ENCODE measurements around the gene CSTPP1. TPM values are rescaled to one million over a fixed set of nuclear protein-coding genes. Genes with fewer than 3 reads are reported as not detected.
A peak's percentile ranks its signal among the peaks of the same experiment; 100 is the strongest.
"Not testable (repeated sequence)": the region's sequence is repeated elsewhere in the genome, so short reads cannot be mapped to it uniquely, and the experiment has no call there.

The CSTPP1 gene
- total and polyA plus RNA-seq, 4 donors: 46.6 to 104 (median 72.3) TPM

- Histone ChIP-seq H3K9me3 (ENCODE audit: control insufficient read depth, insufficient read depth, low read length) (no peaks in the 10 kb centered on the region), H3K27ac (ENCODE audit: low read depth, low read length) (peak overlapping the region; percentile 19), H3K4me1 (ENCODE audit: control insufficient read depth, insufficient read depth, low read length) (peaks cover 4% of the 10 kb centered on the region), H3K4me3 (ENCODE audit: low read depth, low read length) (no peak overlapping the region), H3K36me3 (ENCODE audit: control insufficient read depth, insufficient read depth, low read length) (peaks cover 3% of the 10 kb centered on the region), H3K27me3 (ENCODE audit: control insufficient read depth, insufficient read depth, low read length) (no peaks in the 10 kb centered on the region)
- WGBS (ENCODE audit: insufficient coverage): no CpG with 5 or more reads among the region's 3 CpGs
- no peak for DNase-seq (ENCODE audit: low read depth in 4 of 6, low spot score in 6 of 6)
These were observed 11.0 kb downstream of the CSTPP1 start for GRCh38 chr11:46947399-46948077.

GRCh38 chr11:46948378-46949131 lies 12.0 kb downstream of the CSTPP1 start:
- Histone ChIP-seq H3K4me1 (ENCODE audit: control insufficient read depth, insufficient read depth, low read length) (peaks cover 4% of the 10 kb centered on the region), H3K4me3 (ENCODE audit: low read depth, low read length) (no peak overlapping the region), H3K27me3 (ENCODE audit: control insufficient read depth, insufficient read depth, low read length) (no peaks in the 10 kb centered on the region), H3K9me3 (ENCODE audit: control insufficient read depth, insufficient read depth, low read length) (no peaks in the 10 kb centered on the region), H3K27ac (ENCODE audit: low read depth, low read length) (no peak overlapping the region), H3K36me3 (ENCODE audit: control insufficient read depth, insufficient read depth, low read length) (peaks cover 3% of the 10 kb centered on the region)
- peak in 1 of 6 donors; percentile 78 for DNase-seq (ENCODE audit: low read depth in 4 of 6, low spot score in 6 of 6)
- 80% methylated on average over 1 of the region's 4 CpGs for WGBS (ENCODE audit: insufficient coverage)

GRCh38 chr11:46949297-46949696 lies 12.7 kb downstream of the CSTPP1 start:
- Histone ChIP-seq H3K4me3 (ENCODE audit: low read depth, low read length) (no peak overlapping the region), H3K27me3 (ENCODE audit: control insufficient read depth, insufficient read depth, low read length) (no peaks in the 10 kb centered on the region), H3K4me1 (ENCODE audit: control insufficient read depth, insufficient read depth, low read length) (peaks cover 4% of the 10 kb centered on the region), H3K9me3 (ENCODE audit: control insufficient read depth, insufficient read depth, low read length) (no peaks in the 10 kb centered on the region), H3K36me3 (ENCODE audit: control insufficient read depth, insufficient read depth, low read length) (peaks cover 3% of the 10 kb centered on the region), H3K27ac (ENCODE audit: low read depth, low read length) (no peak overlapping the region)
- WGBS (ENCODE audit: insufficient coverage): no CpG with 5 or more reads among the region's 1 CpG
- DNase-seq (ENCODE audit: low read depth in 4 of 6, low spot score in 6 of 6): no peak

- no peaks in the 10 kb centered on the region for H3K9me3 ChIP-seq (ENCODE audit: control insufficient read depth, insufficient read depth, low read length)
- H3K27ac ChIP-seq (ENCODE audit: low read depth, low read length): no peak overlapping the region
- no peaks in the 10 kb centered on the region for H3K27me3 ChIP-seq (ENCODE audit: control insufficient read depth, insufficient read depth, low read length)
- H3K36me3 ChIP-seq (ENCODE audit: control insufficient read depth, insufficient read depth, low read length): peaks cover 8% of the 10 kb centered on the region
- DNase-seq (ENCODE audit: low read depth in 4 of 6, low spot score in 6 of 6): no peak
- H3K4me3 ChIP-seq (ENCODE audit: low read depth, low read length): no peak overlapping the region
- peaks cover 4% of the 10 kb centered on the region for H3K4me1 ChIP-seq (ENCODE audit: control insufficient read depth, insufficient read depth, low read length)
- no CpG with 5 or more reads among the region's 1 CpG for whole genome bisulfite sequencing (ENCODE audit: insufficient coverage)
These were observed 15.3 kb downstream of the CSTPP1 start for GRCh38 chr11:46951864-46952263.

- DNase-seq (ENCODE audit: low read depth in 4 of 6, low spot score in 6 of 6): no peak
- Histone ChIP-seq H3K27me3 (ENCODE audit: control insufficient read depth, insufficient read depth, low read length) (no peaks in the 10 kb centered on the region), H3K4me1 (ENCODE audit: control insufficient read depth, insufficient read depth, low read length) (peaks cover 4% of the 10 kb centered on the region), H3K9me3 (ENCODE audit: control insufficient read depth, insufficient read depth, low read length) (no peaks in the 10 kb centered on the region), H3K4me3 (ENCODE audit: low read depth, low read length) (no peak overlapping the region), H3K27ac (ENCODE audit: low read depth, low read length) (no peak overlapping the region), H3K36me3 (ENCODE audit: control insufficient read depth, insufficient read depth, low read length) (peaks cover 8% of the 10 kb centered on the region)
- no CpG with 5 or more reads among the region's 2 CpGs for WGBS (ENCODE audit: insufficient coverage)
These were observed 16.0 kb downstream of the CSTPP1 start for GRCh38 chr11:46952553-46952952.

- DNase-seq (ENCODE audit: low read depth in 4 of 6, low spot score in 6 of 6): no peak
- no peaks in the 10 kb centered on the region for H3K4me1 ChIP-seq (ENCODE audit: control insufficient read depth, insufficient read depth, low read length)
- 88% methylated on average over 5 of the region's 5 CpGs for WGBS (ENCODE audit: insufficient coverage)
These were observed 16.5 kb downstream of the CSTPP1 start for GRCh38 chr11:46953093-46953492.

GRCh38 chr11:46958777-46959176 lies 22.2 kb downstream of the CSTPP1 start:
- Histone ChIP-seq H3K27ac (ENCODE audit: low read depth, low read length) (no peak overlapping the region), H3K4me1 (ENCODE audit: control insufficient read depth, insufficient read depth, low read length) (no peaks in the 10 kb centered on the region), H3K4me3 (ENCODE audit: low read depth, low read length) (no peak overlapping the region), H3K9me3 (ENCODE audit: control insufficient read depth, insufficient read depth, low read length) (no peaks in the 10 kb centered on the region), H3K27me3 (ENCODE audit: control insufficient read depth, insufficient read depth, low read length) (no peaks in the 10 kb centered on the region), H3K36me3 (ENCODE audit: control insufficient read depth, insufficient read depth, low read length) (peaks cover 11% of the 10 kb centered on the region)
- no CpG with 5 or more reads among the region's 1 CpG for WGBS (ENCODE audit: insufficient coverage)
- no peak for DNase-seq (ENCODE audit: low read depth in 4 of 6, low spot score in 6 of 6)

More at GRCh38 chr11:46953093-46953492, 16.5 kb downstream of the CSTPP1 start:
- H3K27me3 ChIP-seq (ENCODE audit: control insufficient read depth, insufficient read depth, low read length): no peaks in the 10 kb centered on the region
- peaks cover 8% of the 10 kb centered on the region for H3K36me3 ChIP-seq (ENCODE audit: control insufficient read depth, insufficient read depth, low read length)
- H3K4me3 ChIP-seq (ENCODE audit: low read depth, low read length): no peak overlapping the region
- no peak overlapping the region for H3K27ac ChIP-seq (ENCODE audit: low read depth, low read length)
- H3K9me3 ChIP-seq (ENCODE audit: control insufficient read depth, insufficient read depth, low read length): no peaks in the 10 kb centered on the region

GRCh38 chr11:46961041-46961440 lies 24.5 kb downstream of the CSTPP1 start:
- H3K27me3 ChIP-seq (ENCODE audit: control insufficient read depth, insufficient read depth, low read length): no peaks in the 10 kb centered on the region
- H3K27ac ChIP-seq (ENCODE audit: low read depth, low read length): no peak overlapping the region
- DNase-seq (ENCODE audit: low read depth in 4 of 6, low spot score in 6 of 6): no peak
- peaks cover 6% of the 10 kb centered on the region for H3K36me3 ChIP-seq (ENCODE audit: control insufficient read depth, insufficient read depth, low read length)
- no peaks in the 10 kb centered on the region for H3K9me3 ChIP-seq (ENCODE audit: control insufficient read depth, insufficient read depth, low read length)
- no CpG with 5 or more reads among the region's 2 CpGs for WGBS (ENCODE audit: insufficient coverage)
- H3K4me1 ChIP-seq (ENCODE audit: control insufficient read depth, insufficient read depth, low read length): no peaks in the 10 kb centered on the region
- H3K4me3 ChIP-seq (ENCODE audit: low read depth, low read length): no peak overlapping the region

- not testable (repeated sequence) for H3K27ac ChIP-seq (ENCODE audit: low read depth, low read length); H3K27me3 ChIP-seq (ENCODE audit: control insufficient read depth, insufficient read depth, low read length); H3K36me3 ChIP-seq (ENCODE audit: control insufficient read depth, insufficient read depth, low read length); DNase-seq (ENCODE audit: low read depth in 4 of 6, low spot score in 6 of 6); H3K4me3 ChIP-seq (ENCODE audit: low read depth, low read length); H3K9me3 ChIP-seq (ENCODE audit: control insufficient read depth, insufficient read depth, low read length); H3K4me1 ChIP-seq (ENCODE audit: control insufficient read depth, insufficient read depth, low read length)
- WGBS (ENCODE audit: insufficient coverage): no CpG with 5 or more reads among the region's 3 CpGs
These were observed 25.3 kb downstream of the CSTPP1 start for GRCh38 chr11:46961886-46962285.

- WGBS (ENCODE audit: insufficient coverage): 93% methylated on average over 2 of the region's 3 CpGs
- H3K27me3 ChIP-seq (ENCODE audit: control insufficient read depth, insufficient read depth, low read length): no peaks in the 10 kb centered on the region
- no peak overlapping the region for H3K27ac ChIP-seq (ENCODE audit: low read depth, low read length)
- no peak overlapping the region for H3K4me3 ChIP-seq (ENCODE audit: low read depth, low read length)
- DNase-seq (ENCODE audit: low read depth in 4 of 6, low spot score in 6 of 6): no peak
- H3K36me3 ChIP-seq (ENCODE audit: control insufficient read depth, insufficient read depth, low read length): peaks cover 3% of the 10 kb centered on the region
- H3K4me1 ChIP-seq (ENCODE audit: control insufficient read depth, insufficient read depth, low read length): no peaks in the 10 kb centered on the region
- H3K9me3 ChIP-seq (ENCODE audit: control insufficient read depth, insufficient read depth, low read length): no peaks in the 10 kb centered on the region
These were observed 27.3 kb downstream of the CSTPP1 start for GRCh38 chr11:46963844-46964243.
